Measurements from ENCODE around the gene CASP5. TPM values are rescaled to one million over a fixed set of nuclear protein-coding genes. Genes with fewer than 3 reads are reported as not detected.

Gene CASP5
- total RNA-seq, 1 donor from 2014 or later, result not detected

DNA sequence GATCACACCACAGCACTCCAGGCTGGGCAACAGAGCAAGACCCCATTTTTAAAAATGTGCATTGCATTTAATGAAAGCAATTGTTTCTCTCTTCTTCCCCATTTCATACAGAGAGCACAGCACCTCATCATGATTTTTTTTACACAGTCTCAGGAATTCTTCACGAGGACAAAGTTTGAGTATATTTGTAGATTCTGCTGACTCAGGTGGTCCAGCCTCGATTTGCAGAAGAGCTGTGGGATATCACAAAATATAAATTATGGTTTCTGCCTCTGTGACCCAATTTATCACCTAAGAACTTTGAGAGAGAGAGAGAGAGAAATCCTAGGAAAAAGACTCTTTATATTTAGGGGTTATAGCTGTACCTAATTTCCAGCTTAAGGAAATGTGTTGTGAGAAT lies 19.8 kb downstream of the CASP5 start:
- no peak overlapping the region for H3K27ac Mint-ChIP-seq
- peaks cover 2% of the 10 kb centered on the region for H3K27me3 Mint-ChIP-seq
- peaks cover 7% of the 10 kb centered on the region for H3K9me3 Mint-ChIP-seq (ENCODE audit: low read depth)
- DNase-seq (ENCODE audit: low spot score, unreplicated experiment), result no peak
- H3K4me1 Mint-ChIP-seq (ENCODE audit: low read depth), result no peaks in the 10 kb centered on the region
- TF ChIP-seq CTCF (IDR thresholded peaks at IDR 0.05; ENCODE audit: unreplicated experiment), result no peak
- H3K36me3 Mint-ChIP-seq (ENCODE audit: insufficient read depth), result no peaks in the 10 kb centered on the region
- no peak overlapping the region for H3K4me3 Mint-ChIP-seq (ENCODE audit: low read depth)

DNA sequence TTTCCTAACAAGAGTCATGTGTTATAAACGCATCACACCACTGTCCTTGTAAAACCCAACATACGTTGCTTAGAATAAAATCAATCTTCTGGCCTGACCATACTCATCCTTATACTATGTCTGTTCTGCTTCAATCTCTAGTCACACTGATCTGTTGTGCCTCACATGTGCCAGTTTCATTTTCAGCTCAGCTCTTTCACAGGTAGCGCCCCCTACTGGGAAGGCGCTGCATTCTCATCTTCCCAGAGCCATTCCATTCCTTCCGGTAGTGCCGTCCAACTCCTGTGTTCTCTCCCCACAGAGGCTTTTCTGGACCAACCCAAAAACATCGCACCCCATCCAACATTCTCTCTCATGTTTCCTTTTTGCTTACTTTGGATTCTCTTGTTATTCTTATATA lies 22.2 kb downstream of the CASP5 start:
- Mint-ChIP-seq H3K27ac (no peak overlapping the region), H3K4me3 (ENCODE audit: low read depth) (no peak overlapping the region), H3K9me3 (ENCODE audit: low read depth) (peaks cover 7% of the 10 kb centered on the region), H3K4me1 (ENCODE audit: low read depth) (no peaks in the 10 kb centered on the region), H3K36me3 (ENCODE audit: insufficient read depth) (no peaks in the 10 kb centered on the region), H3K27me3 (peaks cover 2% of the 10 kb centered on the region)
- DNase-seq (ENCODE audit: low spot score, unreplicated experiment), result no peak
- TF ChIP-seq CTCF (IDR thresholded peaks at IDR 0.05; ENCODE audit: unreplicated experiment), result peak; percentile 33

DNA sequence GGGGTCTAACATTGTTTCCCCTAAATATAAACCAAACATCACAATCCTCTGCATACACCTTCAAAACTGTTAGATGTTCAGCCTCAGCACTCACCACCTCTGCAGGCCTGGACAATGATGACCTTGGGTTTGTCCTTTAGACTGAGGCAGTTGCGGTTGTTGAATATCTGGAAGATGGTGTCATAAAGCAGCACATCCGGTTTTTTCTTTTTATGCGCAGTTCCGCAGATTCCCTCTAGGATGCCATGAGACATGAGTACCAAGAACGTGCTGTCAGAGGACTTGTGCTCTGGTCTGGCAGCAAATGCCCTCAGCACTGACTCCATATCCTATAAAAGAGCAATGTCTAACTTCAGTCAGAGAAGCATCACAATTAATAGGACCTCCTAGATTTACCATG lies 22.8 kb downstream of the CASP5 start:
- H3K27ac Mint-ChIP-seq, result no peak overlapping the region
- no peak for DNase-seq (ENCODE audit: low spot score, unreplicated experiment)
- peaks cover 2% of the 10 kb centered on the region for H3K27me3 Mint-ChIP-seq
- H3K4me3 Mint-ChIP-seq (ENCODE audit: low read depth), result no peak overlapping the region
- no peaks in the 10 kb centered on the region for H3K36me3 Mint-ChIP-seq (ENCODE audit: insufficient read depth)
- peaks cover 7% of the 10 kb centered on the region for H3K9me3 Mint-ChIP-seq (ENCODE audit: low read depth)
- TF ChIP-seq CTCF (IDR thresholded peaks at IDR 0.05; ENCODE audit: unreplicated experiment), result no peak
- peaks cover 3% of the 10 kb centered on the region for H3K4me1 Mint-ChIP-seq (ENCODE audit: low read depth)

DNA sequence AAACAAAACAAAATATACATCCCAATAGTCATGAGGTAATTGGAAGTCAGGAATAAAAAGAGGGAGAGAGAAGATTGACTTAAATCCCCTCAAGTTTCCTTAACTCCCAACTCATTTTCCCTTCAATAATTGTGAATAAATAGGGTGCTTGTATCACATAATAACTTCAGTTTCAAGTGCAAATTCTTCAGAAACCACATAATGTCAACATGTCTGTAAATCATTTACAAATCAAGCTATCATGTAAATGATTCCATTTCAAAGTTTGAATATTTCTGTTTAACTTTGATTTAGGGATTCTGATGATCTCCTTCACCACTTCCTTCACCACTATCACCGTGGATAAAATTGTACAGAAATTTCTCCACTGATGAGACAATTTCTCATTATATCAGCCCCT lies 23.2 kb downstream of the CASP5 start:
- H3K4me3 Mint-ChIP-seq (ENCODE audit: low read depth), result no peak overlapping the region
- peaks cover 6% of the 10 kb centered on the region for H3K4me1 Mint-ChIP-seq (ENCODE audit: low read depth)
- peaks cover 10% of the 10 kb centered on the region for H3K9me3 Mint-ChIP-seq (ENCODE audit: low read depth)
- H3K27ac Mint-ChIP-seq, result no peak overlapping the region
- H3K36me3 Mint-ChIP-seq (ENCODE audit: insufficient read depth), result no peaks in the 10 kb centered on the region
- TF ChIP-seq CTCF (IDR thresholded peaks at IDR 0.05; ENCODE audit: unreplicated experiment), result no peak
- peaks cover 2% of the 10 kb centered on the region for H3K27me3 Mint-ChIP-seq
- DNase-seq (ENCODE audit: low spot score, unreplicated experiment), result no peak

DNA sequence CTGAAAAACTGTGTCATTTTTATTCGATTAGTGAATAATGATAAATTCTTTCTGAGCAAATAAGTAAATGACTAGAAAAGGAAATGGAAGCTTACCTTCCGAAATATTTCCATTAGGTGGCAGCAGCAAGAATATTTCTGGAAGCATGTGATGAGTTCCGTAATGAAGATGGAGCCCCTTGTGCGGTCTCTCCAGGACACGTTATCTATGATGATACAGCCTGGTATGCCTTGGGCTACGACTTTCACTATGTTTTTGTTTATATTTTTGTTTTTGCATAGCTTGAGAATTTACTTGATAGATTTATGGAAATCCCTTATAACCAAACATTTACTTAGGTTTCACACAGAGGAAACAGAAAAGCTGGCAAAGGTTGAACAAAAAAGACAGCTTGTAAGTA lies 25.7 kb downstream of the CASP5 start:
- TF ChIP-seq CTCF (IDR thresholded peaks at IDR 0.05; ENCODE audit: unreplicated experiment), result no peak
- Mint-ChIP-seq H3K4me1 (ENCODE audit: low read depth) (peaks cover 7% of the 10 kb centered on the region), H3K27ac (no peak overlapping the region), H3K4me3 (ENCODE audit: low read depth) (no peak overlapping the region), H3K9me3 (ENCODE audit: low read depth) (peaks cover 16% of the 10 kb centered on the region), H3K36me3 (ENCODE audit: insufficient read depth) (no peaks in the 10 kb centered on the region), H3K27me3 (peaks cover 2% of the 10 kb centered on the region)
- DNase-seq (ENCODE audit: low spot score, unreplicated experiment), result no peak
